Activated naive CD4-positive, alpha-beta T cell treated with anti-CD3 and anti-CD28 coated beads, Interleukin-2, amount 10 ng/mL, durations not matched to agents 7 days and 5 days (primary cell): ENCODE measurements around the gene CD109.
"Not testable (repeated sequence)": the region's sequence is repeated elsewhere in the genome, so short reads cannot be mapped to it uniquely, and the experiment has no call there.

ENCODE experiments used
- CTCF ChIA-PET: fragments of 350-600 bp; sonication (Branson Sonifier 250); formaldehyde crosslinking; loops from one replicate; lab custom pipeline; 2021; ENCODE audit warnings: antibody characterized with exemption; lab: Charles Lee
- DNase-seq: peaks from one replicate; pipeline ENCODE4 v3.0.0-alpha.2; 2020
- H3K27ac Mint-ChIP-seq: one replicate; pipeline ENCODE4 v1.8.0; 2021; ENCODE audit warnings: mild to moderate bottlenecking, moderate library complexity, mixed read lengths
- H3K27me3 Mint-ChIP-seq: one replicate; pipeline ENCODE4 v1.8.0; 2021; ENCODE audit warnings: mild to moderate bottlenecking, mixed read lengths
- H3K36me3 Mint-ChIP-seq: one replicate; pipeline ENCODE4 v1.8.0; 2021; ENCODE audit warnings: mixed read lengths
- H3K4me1 Mint-ChIP-seq: one replicate; pipeline ENCODE4 v1.8.0; 2021; ENCODE audit warnings: mixed read lengths
- H3K4me3 Mint-ChIP-seq: one replicate; pipeline ENCODE4 v1.8.0; 2021; ENCODE audit warnings: mild to moderate bottlenecking, moderate library complexity, mixed read lengths
- H3K9me3 Mint-ChIP-seq: one replicate; pipeline ENCODE4 v1.8.0; 2021; ENCODE audit warnings: mixed read lengths

Gene CD109

DNA sequence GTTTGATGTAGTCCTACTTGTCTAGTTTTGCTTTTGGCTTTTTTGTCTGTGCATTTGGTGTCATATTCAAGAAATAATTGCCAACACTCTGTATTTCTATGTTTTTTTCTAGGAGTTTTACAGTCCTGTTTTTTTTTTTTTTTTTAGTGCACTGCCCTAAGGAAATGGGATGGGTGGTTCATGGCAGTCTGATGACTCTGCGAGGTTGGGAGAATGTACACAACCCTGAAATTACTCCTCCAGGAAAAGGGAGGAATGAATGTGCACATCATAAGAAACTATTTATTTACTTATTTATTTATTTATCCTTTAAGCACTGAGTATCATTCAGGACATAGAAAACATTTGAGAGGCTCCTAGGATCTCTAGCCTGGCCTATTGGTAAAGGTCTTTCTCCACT is 27.0 kb upstream of the CD109 start:
- Mint-ChIP-seq H3K4me3 (no peak overlapping the region), H3K9me3 (no peaks in the 10 kb centered on the region), H3K4me1 (no peaks in the 10 kb centered on the region), H3K27ac (no peak overlapping the region), H3K36me3 (no peaks in the 10 kb centered on the region), H3K27me3 (peaks cover 37% of the 10 kb centered on the region)
- no peak for DNase-seq
- CTCF ChIA-PET: interaction anchor here (0.7 to 0.9 kb wide), 2 partner anchors 64 to 143 kb away, joined by 3 read pairs; no protein-coding TSS in a partner anchor

DNA sequence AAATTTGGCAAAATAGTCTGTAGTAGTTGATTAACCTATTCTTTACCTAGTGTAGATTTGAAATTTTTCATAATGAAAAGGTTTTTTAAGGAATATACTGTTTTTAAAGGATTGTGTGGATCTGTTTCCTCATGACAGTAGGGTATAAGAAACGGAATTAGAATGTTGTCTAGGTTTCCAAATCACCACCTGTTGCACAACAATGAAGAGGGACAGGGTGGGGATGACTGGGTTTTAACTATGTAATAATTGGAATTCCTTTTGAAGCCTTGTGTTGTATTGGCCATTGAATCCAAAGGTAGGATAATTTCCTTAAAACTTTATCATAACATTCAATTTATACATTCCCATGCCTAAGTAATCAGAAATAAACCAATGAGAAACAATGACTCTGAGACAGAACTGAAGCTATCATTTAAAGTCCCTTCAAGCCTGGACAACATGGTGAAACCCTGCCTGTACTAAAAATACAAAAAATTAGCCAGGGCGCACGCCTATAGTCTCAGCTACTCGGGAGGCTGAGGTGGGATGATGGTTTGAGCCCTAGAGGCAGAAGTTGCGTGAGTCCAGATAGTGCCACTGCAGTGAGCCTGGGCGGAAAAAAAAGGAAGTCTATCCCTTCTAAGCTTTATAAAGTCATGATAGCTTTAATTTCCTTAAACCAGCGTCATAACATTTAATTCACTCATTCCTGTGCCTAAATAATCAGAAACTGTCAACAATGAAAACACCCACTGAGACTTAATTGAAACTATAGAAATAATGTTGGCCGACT is 23.9 kb upstream of the CD109 start:
- no peak overlapping the region for H3K4me3 Mint-ChIP-seq
- no peak for DNase-seq
- peaks cover 34% of the 10 kb centered on the region for H3K27me3 Mint-ChIP-seq
- H3K4me1 Mint-ChIP-seq: no peaks in the 10 kb centered on the region
- H3K36me3 Mint-ChIP-seq: no peaks in the 10 kb centered on the region
- H3K27ac Mint-ChIP-seq: no peak overlapping the region
- no peaks in the 10 kb centered on the region for H3K9me3 Mint-ChIP-seq
- CTCF ChIA-PET: interaction anchor here (0.6 to 6.6 kb wide), 5 partner anchors 20 to 645 kb away, joined by 3 to 126 read pairs (median 3); no protein-coding TSS in a partner anchor

DNA sequence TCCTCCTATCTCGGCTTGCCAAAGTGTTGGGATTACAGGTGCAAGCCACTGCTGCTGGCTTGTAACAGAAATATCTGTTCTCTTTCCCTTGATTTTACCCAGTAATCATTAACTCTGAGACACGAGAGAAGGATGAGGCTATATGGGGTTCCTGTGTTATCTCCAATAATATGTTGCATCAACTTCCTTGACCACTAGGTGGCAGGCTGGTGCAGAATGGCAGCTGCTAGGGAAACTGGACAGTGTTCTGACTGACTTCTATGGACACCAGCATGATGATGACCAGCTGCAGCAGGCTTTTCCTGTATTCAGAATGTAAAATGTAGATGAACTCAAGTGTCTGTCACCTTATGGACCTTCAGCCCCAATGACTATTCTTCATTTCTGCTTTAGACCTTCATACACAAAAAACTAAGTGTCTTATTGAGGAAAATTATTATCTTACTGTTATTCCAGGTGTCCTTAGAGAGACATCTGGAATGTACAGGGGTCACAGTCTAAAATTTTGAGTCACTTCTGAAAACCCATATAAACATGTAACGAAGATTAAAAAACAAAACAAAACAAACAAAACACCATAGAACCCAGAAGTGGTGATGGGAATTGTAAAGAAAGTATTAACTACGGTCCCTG is 20.4 kb upstream of the CD109 start:
- no peaks in the 10 kb centered on the region for H3K36me3 Mint-ChIP-seq
- peak; percentile 79 for DNase-seq
- no peaks in the 10 kb centered on the region for H3K9me3 Mint-ChIP-seq
- no peaks in the 10 kb centered on the region for H3K4me1 Mint-ChIP-seq
- no peak overlapping the region for H3K4me3 Mint-ChIP-seq
- CTCF ChIA-PET: interaction anchor here (0.6 to 6.6 kb wide), 15 partner anchors 9 to 1536 kb away, joined by 3 to 126 read pairs (median 5); no protein-coding TSS in a partner anchor
- peaks cover 49% of the 10 kb centered on the region for H3K27me3 Mint-ChIP-seq
- no peak overlapping the region for H3K27ac Mint-ChIP-seq

DNA sequence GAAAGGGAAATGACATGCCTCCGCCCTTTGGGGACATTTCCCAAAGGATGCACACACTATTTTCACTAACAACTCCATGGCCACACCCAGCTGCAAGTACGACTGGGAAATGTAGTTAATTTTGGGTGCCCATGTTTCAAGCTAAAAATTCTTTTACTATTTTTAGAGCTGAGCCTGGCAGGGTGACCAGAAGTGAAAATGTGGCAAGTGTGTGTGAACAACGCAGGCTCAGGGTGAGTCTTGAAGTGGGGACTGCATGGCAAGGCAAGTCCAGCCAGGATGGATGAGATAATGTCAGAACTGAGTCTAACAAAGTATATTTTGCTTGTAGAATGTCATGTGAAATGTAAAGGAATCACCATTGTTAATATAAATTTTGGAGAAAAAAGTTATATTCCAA is 17.0 kb upstream of the CD109 start:
- Mint-ChIP-seq H3K9me3 (peaks cover 4% of the 10 kb centered on the region), H3K27me3 (peaks cover 40% of the 10 kb centered on the region), H3K36me3 (no peaks in the 10 kb centered on the region), H3K4me1 (no peaks in the 10 kb centered on the region), H3K27ac (no peak overlapping the region), H3K4me3 (no peak overlapping the region)
- CTCF ChIA-PET: interaction anchor here (1.2 to 5.1 kb wide), 3 partner anchors 13 to 59 kb away, joined by 3 to 37 read pairs (median 8); no protein-coding TSS in a partner anchor
- DNase-seq: no peak

DNA sequence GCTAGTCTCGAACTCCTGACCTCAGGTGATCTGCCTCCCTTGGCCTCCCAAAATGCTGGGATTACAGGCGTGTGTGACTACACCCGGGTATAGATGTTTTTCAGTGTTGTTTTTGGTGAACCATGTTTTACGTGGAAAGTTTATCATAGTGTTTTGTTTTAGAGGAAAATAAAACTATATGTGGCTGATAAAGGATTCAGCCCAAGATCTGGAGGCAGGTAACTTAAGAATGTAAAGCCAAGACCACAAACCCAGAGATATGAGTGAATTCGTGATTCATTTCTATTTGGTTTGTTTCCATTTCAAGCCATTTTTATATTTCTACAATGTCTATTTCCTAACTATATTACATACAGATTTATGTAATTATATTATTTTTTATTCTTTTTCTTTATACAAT is 16.2 kb upstream of the CD109 start:
- not testable (repeated sequence) for H3K9me3 Mint-ChIP-seq, H3K4me1 Mint-ChIP-seq, H3K27ac Mint-ChIP-seq, H3K4me3 Mint-ChIP-seq, H3K36me3 Mint-ChIP-seq, DNase-seq
- peaks cover 48% of the 10 kb centered on the region for H3K27me3 Mint-ChIP-seq
- CTCF ChIA-PET: interaction anchor here (0.6 kb wide), 1 partner anchor 1590 kb away, joined by 3 read pairs; no protein-coding TSS in a partner anchor

DNA sequence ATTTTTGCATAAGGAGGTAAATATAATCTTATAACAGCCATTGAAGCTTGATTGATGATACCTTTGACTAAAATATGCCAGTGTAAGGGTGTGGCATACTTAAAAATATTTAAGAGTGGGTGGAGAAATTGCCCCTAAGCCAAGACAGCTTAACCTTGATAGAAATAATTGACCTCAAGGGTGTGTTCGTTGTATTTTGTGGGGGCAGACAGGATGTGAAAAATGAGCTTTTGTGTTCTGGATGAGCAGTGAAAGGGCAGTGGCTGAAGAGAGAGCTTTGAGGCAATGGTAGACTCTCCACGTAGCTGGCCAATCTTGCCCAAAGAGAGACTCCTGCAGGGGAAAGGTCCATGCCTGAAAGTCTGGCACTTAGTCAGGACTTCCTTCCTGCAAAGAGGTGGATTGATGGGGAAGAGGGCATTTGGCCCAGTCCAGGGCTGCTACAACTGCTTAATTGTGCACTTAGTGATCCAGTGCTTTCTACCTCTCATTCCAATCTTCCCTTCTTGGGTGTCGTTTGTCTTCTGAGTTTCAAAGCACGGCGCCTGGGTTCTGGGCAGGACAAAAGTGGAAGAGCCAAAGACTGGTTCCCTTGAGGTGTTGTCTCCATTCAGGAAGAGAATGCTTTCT is 15.6 kb upstream of the CD109 start:
- Mint-ChIP-seq H3K27ac (no peak overlapping the region), H3K36me3 (no peaks in the 10 kb centered on the region), H3K27me3 (peaks cover 50% of the 10 kb centered on the region), H3K4me3 (no peak overlapping the region), H3K4me1 (no peaks in the 10 kb centered on the region), H3K9me3 (peaks cover 4% of the 10 kb centered on the region)
- DNase-seq: no peak
- CTCF ChIA-PET: interaction anchor here (0.6 to 1.2 kb wide), 2 partner anchors 53 to 1589 kb away, joined by 3 read pairs; no protein-coding TSS in a partner anchor

DNA sequence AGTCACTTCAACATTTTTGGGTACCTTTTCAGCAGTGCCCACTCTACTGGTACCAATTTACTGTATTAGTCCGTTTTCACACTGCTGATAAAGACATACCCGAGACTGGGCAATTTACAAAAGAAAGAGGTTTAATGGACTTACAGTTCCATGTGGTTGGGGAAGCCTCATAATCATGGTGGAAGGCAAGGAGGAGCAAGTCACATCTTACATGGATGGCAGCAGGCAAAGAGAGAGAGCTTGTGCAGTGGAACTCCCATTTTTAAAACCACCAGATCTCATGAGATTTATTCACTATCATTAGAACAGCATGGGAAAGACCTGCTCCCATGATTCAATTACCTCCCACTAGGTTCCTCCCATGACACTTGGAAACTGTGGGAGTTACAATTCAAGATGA is 12.4 kb upstream of the CD109 start:
- H3K27me3 Mint-ChIP-seq: peaks cover 63% of the 10 kb centered on the region
- H3K4me3 Mint-ChIP-seq, H3K27ac Mint-ChIP-seq, DNase-seq, H3K9me3 Mint-ChIP-seq, H3K36me3 Mint-ChIP-seq, CTCF ChIA-PET, H3K4me1 Mint-ChIP-seq: not testable (repeated sequence)

DNA sequence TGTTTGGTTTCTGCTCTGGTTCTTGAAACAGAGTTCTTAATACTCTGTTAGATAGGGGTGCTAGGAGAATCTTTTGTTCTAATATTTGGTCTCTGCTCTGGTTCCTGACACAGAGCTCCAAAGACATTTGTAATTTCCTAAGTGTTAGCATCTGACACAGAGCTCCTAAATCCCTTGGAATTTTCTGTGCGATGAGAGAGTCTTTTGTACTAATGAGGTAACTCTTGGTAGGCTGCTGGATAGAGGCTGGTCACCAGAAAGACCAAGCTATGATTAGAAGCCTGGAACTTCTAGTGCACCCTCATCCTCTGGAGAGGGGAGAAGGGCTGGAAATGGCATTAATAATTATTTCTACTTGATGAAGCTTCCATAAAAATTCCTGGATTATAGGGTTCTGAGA is 7.7 kb upstream of the CD109 start:
- CTCF ChIA-PET: interaction anchor here (1.8 kb wide), 1 partner anchor 13 kb away, joined by 6 read pairs; no protein-coding TSS in a partner anchor
- no peaks in the 10 kb centered on the region for H3K36me3 Mint-ChIP-seq
- peaks cover 54% of the 10 kb centered on the region for H3K27me3 Mint-ChIP-seq
- no peaks in the 10 kb centered on the region for H3K4me1 Mint-ChIP-seq
- H3K4me3 Mint-ChIP-seq: no peak overlapping the region
- peaks cover 6% of the 10 kb centered on the region for H3K9me3 Mint-ChIP-seq
- no peak for DNase-seq
- no peak overlapping the region for H3K27ac Mint-ChIP-seq

DNA sequence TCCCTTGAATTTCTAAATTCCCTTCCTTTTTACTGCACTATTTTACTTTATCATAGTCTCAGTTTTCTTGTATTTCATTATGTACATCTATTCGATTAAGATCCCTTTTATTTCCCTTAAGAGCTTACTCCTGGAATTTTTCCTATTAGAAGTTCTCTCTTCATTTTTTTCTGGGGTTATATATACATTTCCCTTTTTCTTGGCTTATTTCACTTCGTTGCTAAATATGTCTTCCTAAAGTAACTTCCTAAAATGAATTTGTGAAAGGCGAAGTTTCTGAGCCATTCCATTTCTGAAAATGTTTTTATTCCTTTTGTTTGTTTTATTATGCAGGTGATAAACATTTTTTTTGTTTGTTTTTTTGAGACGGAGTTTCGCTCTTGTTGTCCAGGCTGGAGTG is 5.9 kb upstream of the CD109 start:
- H3K27ac Mint-ChIP-seq: no peak overlapping the region
- H3K9me3 Mint-ChIP-seq: peaks cover 3% of the 10 kb centered on the region
- CTCF ChIA-PET: no interaction called here
- H3K4me1 Mint-ChIP-seq: peaks cover 9% of the 10 kb centered on the region
- H3K27me3 Mint-ChIP-seq: peaks cover 43% of the 10 kb centered on the region
- H3K4me3 Mint-ChIP-seq: no peak overlapping the region
- no peaks in the 10 kb centered on the region for H3K36me3 Mint-ChIP-seq
- no peak for DNase-seq

DNA sequence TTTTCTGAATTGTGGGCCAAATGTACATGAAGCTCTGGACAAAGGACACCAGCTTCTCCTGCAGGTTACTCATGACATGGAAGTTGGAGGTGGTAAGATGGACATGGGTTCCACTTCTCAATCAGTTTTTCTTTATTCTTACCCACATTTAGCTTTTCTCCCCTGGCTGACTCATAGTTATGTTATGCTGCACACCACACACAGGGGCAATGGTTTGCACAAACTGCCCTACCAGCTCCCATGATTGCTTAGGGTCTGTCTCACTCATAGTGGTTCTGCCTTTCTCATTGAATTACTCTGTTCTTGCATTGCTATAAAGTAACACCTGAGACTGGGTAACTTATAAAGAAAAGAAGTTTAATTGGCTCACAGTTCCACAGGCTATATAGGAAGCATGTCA is 4.5 kb upstream of the CD109 start:
- no peak overlapping the region for H3K4me3 Mint-ChIP-seq
- peaks cover 20% of the 10 kb centered on the region for H3K4me1 Mint-ChIP-seq
- H3K27me3 Mint-ChIP-seq: peaks cover 36% of the 10 kb centered on the region
- peaks cover 3% of the 10 kb centered on the region for H3K9me3 Mint-ChIP-seq
- no peaks in the 10 kb centered on the region for H3K36me3 Mint-ChIP-seq
- CTCF ChIA-PET: interaction anchor here (1.7 to 3.5 kb wide), 2 partner anchors 15 to 41 kb away, joined by 5 to 20 read pairs; no protein-coding TSS in a partner anchor
- H3K27ac Mint-ChIP-seq: no peak overlapping the region
- no peak for DNase-seq

DNA sequence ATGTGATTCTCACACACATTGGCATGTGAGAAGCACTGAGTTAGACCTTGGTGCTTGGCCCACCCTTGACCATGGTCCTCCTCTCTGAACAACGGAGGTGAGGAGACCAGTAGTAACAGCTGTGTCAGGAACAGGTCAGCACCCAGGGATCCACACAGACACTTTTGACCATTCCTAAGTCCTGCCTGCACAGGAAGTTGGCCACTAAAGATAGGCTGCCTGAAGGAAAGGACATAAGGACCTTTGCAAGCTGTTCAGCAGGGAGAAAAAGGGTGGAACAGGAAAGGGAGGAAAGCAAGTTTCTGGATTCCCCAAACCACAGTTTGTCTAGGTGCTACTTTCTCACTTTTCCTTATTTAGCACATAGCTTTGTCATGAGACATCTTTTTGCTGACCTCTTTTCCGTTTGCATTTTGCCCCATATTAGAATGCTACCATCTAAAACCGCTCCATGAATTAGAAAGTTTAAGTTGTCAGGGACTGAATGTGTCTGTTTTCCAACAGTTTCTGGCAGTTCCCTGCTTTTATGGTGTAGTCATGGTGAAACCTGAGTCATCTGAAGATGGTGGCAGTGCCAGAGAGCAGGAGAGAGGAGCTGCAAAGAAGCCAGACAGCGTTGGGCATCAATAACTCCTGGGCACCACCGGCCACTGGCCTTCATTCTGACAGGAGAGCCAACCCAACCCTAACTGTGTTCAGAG is 1.1 kb upstream of the CD109 start:
- H3K36me3 Mint-ChIP-seq: peaks cover 15% of the 10 kb centered on the region
- CTCF ChIA-PET: interaction anchor here (0.7 to 3.5 kb wide), 7 partner anchors 19 to 180 kb away, joined by 3 to 20 read pairs (median 4); no protein-coding TSS in a partner anchor
- peak overlapping the region; percentile 90 for H3K4me3 Mint-ChIP-seq
- peaks cover 3% of the 10 kb centered on the region for H3K9me3 Mint-ChIP-seq
- peak; percentile 23 for DNase-seq
- H3K27me3 Mint-ChIP-seq: peaks cover 13% of the 10 kb centered on the region
- H3K27ac Mint-ChIP-seq: peak overlapping the region; percentile 94
- peaks cover 42% of the 10 kb centered on the region for H3K4me1 Mint-ChIP-seq

DNA sequence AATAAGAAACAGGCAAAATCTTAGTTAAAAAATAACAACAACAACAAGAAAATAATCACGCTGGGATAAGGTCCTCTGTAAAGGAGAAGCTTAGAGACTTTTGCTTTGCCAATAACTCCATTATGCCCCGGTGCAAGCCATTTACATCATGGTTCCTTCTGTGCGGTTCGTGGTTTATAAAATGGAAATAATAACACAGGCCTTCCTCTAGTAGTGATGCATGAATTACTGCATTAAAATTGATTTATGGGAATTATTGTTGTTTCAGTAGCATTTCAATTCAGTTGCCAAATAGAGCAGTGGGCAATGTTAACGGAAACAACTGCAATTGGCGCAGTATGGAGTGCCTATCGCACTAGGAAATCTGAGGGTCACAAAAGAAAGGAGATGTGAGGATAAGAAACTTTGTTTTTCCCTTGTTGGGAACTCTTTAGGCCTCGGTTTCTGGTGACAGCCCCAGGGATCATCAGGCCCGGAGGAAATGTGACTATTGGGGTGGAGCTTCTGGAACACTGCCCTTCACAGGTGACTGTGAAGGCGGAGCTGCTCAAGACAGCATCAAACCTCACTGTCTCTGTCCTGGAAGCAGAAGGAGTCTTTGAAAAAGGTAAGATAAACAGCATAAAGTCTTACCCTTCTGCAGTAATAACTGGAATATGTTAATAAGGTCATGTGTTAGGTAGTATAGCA is 1.1 kb downstream of the CD109 start:
- H3K36me3 Mint-ChIP-seq: peaks cover 17% of the 10 kb centered on the region
- H3K27ac Mint-ChIP-seq: peak overlapping the region; percentile 94
- H3K27me3 Mint-ChIP-seq: peaks cover 3% of the 10 kb centered on the region
- peak; percentile 20 for DNase-seq
- peak overlapping the region; percentile 90 for H3K4me3 Mint-ChIP-seq
- H3K9me3 Mint-ChIP-seq: peaks cover 3% of the 10 kb centered on the region
- peaks cover 42% of the 10 kb centered on the region for H3K4me1 Mint-ChIP-seq
- CTCF ChIA-PET: no interaction called here
